MM.1S (cell line): ENCODE data around the gene MITF.

Source experiments
- EZH2 ChIP-seq: fragments of 300-600 bp; sonication (generic); optimal IDR thresholded peaks from 2 replicates; pipeline ENCODE3; 2017; ENCODE audit warnings: low read depth, mild to moderate bottlenecking, antibody characterized with exemption, low read length, mixed read lengths
- EZH2phosphoT487 ChIP-seq: fragments of 300-600 bp; sonication (generic); IDR thresholded peaks from 2 replicates; pipeline ENCODE4 v1.6.1; 2018; ENCODE audit warnings: antibody characterized with exemption, low read length
- TF ChIP-seq, protein P1 (sequence below): fragments of 300-600 bp; sonication (generic); IDR thresholded peaks from 2 replicates; pipeline ENCODE4 v1.5.1; 2016; ENCODE audit warnings: antibody characterized with exemption, low read length, mixed read lengths

DNA sequence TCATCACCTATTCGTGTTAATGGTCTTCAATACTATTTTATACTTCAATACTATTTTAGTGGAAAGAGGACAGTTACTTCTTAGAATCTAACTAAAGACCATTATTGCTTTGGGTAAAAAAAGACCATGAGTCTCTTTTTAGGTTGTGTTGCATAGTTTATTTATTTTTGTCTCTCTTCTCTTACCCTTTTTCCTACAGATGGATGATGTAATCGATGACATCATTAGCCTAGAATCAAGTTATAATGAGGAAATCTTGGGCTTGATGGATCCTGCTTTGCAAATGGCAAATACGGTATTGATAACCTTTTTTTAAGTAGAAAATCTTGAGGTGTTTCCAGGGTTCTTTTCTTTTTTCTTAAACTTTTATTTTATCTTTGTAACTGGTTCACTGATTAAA lies 201.8 kb downstream of the MITF start:
- TF ChIP-seq, protein P1, sequence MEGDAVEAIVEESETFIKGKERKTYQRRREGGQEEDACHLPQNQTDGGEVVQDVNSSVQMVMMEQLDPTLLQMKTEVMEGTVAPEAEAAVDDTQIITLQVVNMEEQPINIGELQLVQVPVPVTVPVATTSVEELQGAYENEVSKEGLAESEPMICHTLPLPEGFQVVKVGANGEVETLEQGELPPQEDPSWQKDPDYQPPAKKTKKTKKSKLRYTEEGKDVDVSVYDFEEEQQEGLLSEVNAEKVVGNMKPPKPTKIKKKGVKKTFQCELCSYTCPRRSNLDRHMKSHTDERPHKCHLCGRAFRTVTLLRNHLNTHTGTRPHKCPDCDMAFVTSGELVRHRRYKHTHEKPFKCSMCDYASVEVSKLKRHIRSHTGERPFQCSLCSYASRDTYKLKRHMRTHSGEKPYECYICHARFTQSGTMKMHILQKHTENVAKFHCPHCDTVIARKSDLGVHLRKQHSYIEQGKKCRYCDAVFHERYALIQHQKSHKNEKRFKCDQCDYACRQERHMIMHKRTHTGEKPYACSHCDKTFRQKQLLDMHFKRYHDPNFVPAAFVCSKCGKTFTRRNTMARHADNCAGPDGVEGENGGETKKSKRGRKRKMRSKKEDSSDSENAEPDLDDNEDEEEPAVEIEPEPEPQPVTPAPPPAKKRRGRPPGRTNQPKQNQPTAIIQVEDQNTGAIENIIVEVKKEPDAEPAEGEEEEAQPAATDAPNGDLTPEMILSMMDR: no peak
- TF ChIP-seq EZH2 (no peak), EZH2phosphoT487 (no peak)
